Transverse colon (tissue), 4 donors: ENCODE results near the gene MINDY3. TPM values are rescaled to one million over a fixed set of nuclear protein-coding genes. Genes with fewer than 3 reads are reported as not detected.
"Not testable (repeated sequence)": the region's sequence is repeated elsewhere in the genome, so short reads cannot be mapped to it uniquely, and the experiment has no call there.

Source experiments
- DNase-seq: peaks from one replicate; pipeline ENCODE4 v3.0.0-alpha.2; 2019
- H3K27ac ChIP-seq, 4 donors: fragments of 200-600 bp; sonication (generic); 2 replicates each; pipeline ENCODE4 v1.5.1; 2016 to 2018; ENCODE audit warnings: inconsistent platforms in 4 of 4
- H3K27me3 ChIP-seq: fragments of 200-600 bp; sonication (generic); 2 replicates; pipeline ENCODE4 v1.5.1; 2017; ENCODE audit warnings: inconsistent platforms
- H3K36me3 ChIP-seq, 4 donors: fragments of 200-600 bp; sonication (generic); 2 replicates each; pipeline ENCODE4 v1.5.1; 2017 to 2019; ENCODE audit warnings: inconsistent platforms in 4 of 4
- H3K4me1 ChIP-seq, 4 donors: fragments of 200-600 bp; sonication (generic); 2 replicates each; pipeline ENCODE4 v1.5.1; 2017 to 2020; ENCODE audit warnings: inconsistent platforms in 4 of 4
- H3K4me3 ChIP-seq, 4 donors: fragments of 200-600 bp; sonication (generic); 1 replicate in 1 of 4; 2 replicates in 3 of 4; pipeline versions ENCODE4 v1.5.1 to v1.6.1; 2017 to 2019; ENCODE audit warnings: inconsistent platforms in 4 of 4
- H3K9me3 ChIP-seq, 2 donors: fragments of 200-600 bp; sonication (generic); 2 replicates each; pipeline ENCODE4 v1.5.1; 2017 to 2019; ENCODE audit warnings: inconsistent platforms in 2 of 2
- CTCF ChIP-seq, 5 experiments: fragments of 200-600 bp in 3 of 5; fragments of 450-650 bp in 2 of 5; sonication (generic) in 3 of 5; IDR thresholded peaks; 1 replicate in 2 of 5; 2 replicates in 3 of 5; pipeline ENCODE4 v1.5.1; 2016 to 2017; ENCODE audit warnings: antibody characterized with exemption in 5 of 5, inconsistent platforms in 3 of 5, mild to moderate bottlenecking in 2 of 5, moderate library complexity in 1 of 5
- EP300 ChIP-seq: sonication (generic); formaldehyde crosslinking; IDR thresholded peaks from one replicate; pipeline ENCODE4 v1.6.1; 2017; ENCODE audit warnings: antibody characterized with exemption, low read depth
- POLR2A ChIP-seq: fragments of 450-650 bp; IDR thresholded peaks from one replicate; pipeline ENCODE4 v1.6.1; 2016; ENCODE audit warnings: antibody characterized with exemption, mild to moderate bottlenecking, moderate library complexity
- POLR2AphosphoS5 ChIP-seq, 3 donors: sonication (generic); formaldehyde crosslinking; IDR thresholded peaks; one replicate each; pipeline ENCODE4 v1.6.1; 2016; ENCODE audit warnings: antibody characterized with exemption in 3 of 3
- WGBS, 2 donors: methylation state at CpG; one replicate each; pipeline ENCODE4 v1.1.5; 2018; ENCODE audit warnings: low coverage in 1 of 2; 5-methylcytosine and 5-hydroxymethylcytosine counted together
- in situ Hi-C, 4 donors: fragments of 200-750 bp; cut with MboI; loops; one replicate each; pipeline versions ENCODE4 v1.15.0 to v1.15.1; 2017; ENCODE audit warnings: low sequenced_read_pairs in 3 of 4, low pct_ligation_motif_present in 1 of 4, low pct_unique_long_range_greater_than_20kb in 1 of 4
- intact Hi-C: fragments of 100-400 bp; cut with DNase I; formaldehyde crosslinking; loops from one replicate; pipeline ENCODE4 v1.15.1; 2023; ENCODE audit warnings: low total_unique reads
- total RNA-seq, 4 donors: library from RNA; depleted of rRNA; stranded (reverse); fragments of >200 nt; gene quantifications; one replicate each; pipeline ENCODE4 v1.1.0, GENCODE V29; 2016

Gene MINDY3
- total RNA-seq, 4 donors from 2014 or later = 4.2 to 45.3 (median 31.8) TPM

- H3K27ac ChIP-seq = peak overlapping the region in 1 of 4 donors; percentile 31
- DNase-seq = no peak
- intact Hi-C loops = no loop called here
- in situ Hi-C loops = no loop called here
- no peak overlapping the region for H3K4me3 ChIP-seq
- 64 to 79% methylated on average over 5 to 6 of the region's 6 CpGs for WGBS, 2 donors
- TF ChIP-seq POLR2A = no peak
- no peak for TF ChIP-seq POLR2AphosphoS5 (IDR thresholded peaks at IDR 0.05)
- no peak for TF ChIP-seq CTCF (IDR thresholded peaks at IDR 0.05)
- no peak for TF ChIP-seq EP300
- H3K27me3 ChIP-seq = no peaks in the 10 kb centered on the region
- H3K9me3 ChIP-seq = no peaks in the 10 kb centered on the region
- peaks cover 0 to 6% (median 0%) of the 10 kb centered on the region in 4 donors for H3K4me1 ChIP-seq
- peaks cover 0 to 19% (median under 1%) of the 10 kb centered on the region in 4 donors for H3K36me3 ChIP-seq
Observed at GRCh38 chr10:15780353-15781135, 79.8 kb downstream of the MINDY3 start.

GRCh38 chr10:15775513-15775912, 84.8 kb downstream of the MINDY3 start:
- peaks cover 0 to 19% (median 0%) of the 10 kb centered on the region in 4 donors for H3K36me3 ChIP-seq
- 80 to 100% methylated on average over 1 of the region's 1 CpG for WGBS, 2 donors
- DNase-seq = no peak
- H3K27ac ChIP-seq = no peak overlapping the region
- no peaks in the 10 kb centered on the region for H3K4me1 ChIP-seq
- no peak for TF ChIP-seq POLR2A
- no peak for TF ChIP-seq CTCF (IDR thresholded peaks at IDR 0.05)
- TF ChIP-seq POLR2AphosphoS5 (IDR thresholded peaks at IDR 0.05) = no peak
- TF ChIP-seq EP300 = no peak
- H3K27me3 ChIP-seq = no peaks in the 10 kb centered on the region
- no peaks in the 10 kb centered on the region for H3K9me3 ChIP-seq
- in situ Hi-C loops (no loop called here), intact Hi-C loops (no loop called here)
- H3K4me3 ChIP-seq = no peak overlapping the region

GRCh38 chr10:15774534-15774933, 85.8 kb downstream of the MINDY3 start:
- H3K27ac ChIP-seq, intact Hi-C loops, H3K4me3 ChIP-seq, H3K27me3 ChIP-seq, H3K9me3 ChIP-seq, DNase-seq, H3K4me1 ChIP-seq, in situ Hi-C loops: not testable (repeated sequence)
- 83 to 84% methylated on average over 4 of the region's 4 CpGs for WGBS, 2 donors
- peaks cover 0 to 15% (median 0%) of the 10 kb centered on the region in 4 donors for H3K36me3 ChIP-seq

GRCh38 chr10:15764892-15765454, 95.3 kb downstream of the MINDY3 start:
- intact Hi-C loops (no loop called here), in situ Hi-C loops (no loop called here)
- Histone ChIP-seq H3K4me3 (no peak overlapping the region), H3K36me3 (no peaks in the 10 kb centered on the region), H3K4me1 (no peaks in the 10 kb centered on the region), H3K27me3 (no peaks in the 10 kb centered on the region), H3K27ac (no peak overlapping the region), H3K9me3 (no peaks in the 10 kb centered on the region)
- 87 to 91% methylated on average over 2 of the region's 2 CpGs for WGBS, 2 donors
- no peak for DNase-seq
- no peak for TF ChIP-seq CTCF (IDR thresholded peaks at IDR 0.05)
- TF ChIP-seq POLR2AphosphoS5 (IDR thresholded peaks at IDR 0.05) = no peak
- no peak for TF ChIP-seq EP300
- TF ChIP-seq POLR2A = no peak
